PC-9 (cell line): ENCODE data around the gene CNFN.

ENCODE experiments used
- CTCF ChIP-seq: fragments of 200-600 bp; sonication (generic); conservative IDR thresholded peaks from 2 replicates; pipeline ENCODE4 v1.6.1; 2017; ENCODE audit warnings: mixed run types, antibody characterized with exemption, mild to moderate bottlenecking, moderate library complexity
- EZH2 ChIP-seq: fragments of 200-600 bp; sonication (generic); IDR thresholded peaks from 2 replicates; pipeline ENCODE4 v1.8.0; 2017; ENCODE audit warnings: antibody characterized with exemption, low read depth

GRCh38 chr19:42375415-42376176 lies 14.5 kb downstream of the CNFN start:
- TF ChIP-seq CTCF (no peak), EZH2 (no peak)
